ENCODE measurements around the gene OTOGL.
"Not testable (repeated sequence)": the region's sequence is repeated elsewhere in the genome, so short reads cannot be mapped to it uniquely, and the experiment has no call there.

OTOGL gene

DNA sequence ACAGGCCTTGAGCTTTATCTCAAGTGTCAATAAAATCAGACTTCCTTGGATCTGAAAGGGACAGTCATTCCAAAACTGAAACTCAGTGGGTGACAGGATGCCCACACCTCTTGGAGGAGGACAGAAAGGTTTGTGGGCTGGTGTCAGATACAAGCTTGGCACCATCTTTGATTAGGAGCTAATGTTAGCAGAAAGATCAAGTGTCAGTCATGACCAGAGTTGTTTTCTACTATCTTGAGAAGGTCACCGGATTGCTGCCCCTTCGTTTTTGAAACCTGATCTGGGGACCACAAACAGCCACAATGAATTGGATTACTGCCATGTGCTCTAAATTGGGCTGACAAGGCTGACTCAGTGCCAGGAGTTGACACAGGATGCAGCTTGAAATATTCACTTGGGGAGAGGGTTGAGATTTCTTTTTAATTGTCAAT, 88.3 kb downstream of the OTOGL start:
- no peak for DNase-seq

DNA sequence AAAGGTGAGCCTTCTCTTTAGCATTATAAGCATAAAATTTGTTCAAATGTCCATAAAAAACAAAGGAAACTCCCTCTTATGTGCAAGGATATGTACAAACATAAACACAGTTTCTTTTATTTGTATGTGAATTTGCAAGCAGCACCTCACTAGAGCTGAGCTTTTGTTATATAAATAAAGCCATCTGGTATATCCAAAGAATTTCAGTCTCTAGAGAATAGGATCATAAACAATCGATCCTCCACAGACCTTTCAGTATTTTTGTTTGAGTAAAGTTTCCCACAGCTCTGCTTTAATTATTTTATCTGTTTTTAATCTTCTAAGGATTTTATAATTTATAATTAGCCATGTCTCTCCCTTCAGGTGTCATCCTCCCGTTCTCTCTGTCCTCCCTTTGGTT, 89.2 kb downstream of the OTOGL start:
- DNase-seq, result no peak

DNA sequence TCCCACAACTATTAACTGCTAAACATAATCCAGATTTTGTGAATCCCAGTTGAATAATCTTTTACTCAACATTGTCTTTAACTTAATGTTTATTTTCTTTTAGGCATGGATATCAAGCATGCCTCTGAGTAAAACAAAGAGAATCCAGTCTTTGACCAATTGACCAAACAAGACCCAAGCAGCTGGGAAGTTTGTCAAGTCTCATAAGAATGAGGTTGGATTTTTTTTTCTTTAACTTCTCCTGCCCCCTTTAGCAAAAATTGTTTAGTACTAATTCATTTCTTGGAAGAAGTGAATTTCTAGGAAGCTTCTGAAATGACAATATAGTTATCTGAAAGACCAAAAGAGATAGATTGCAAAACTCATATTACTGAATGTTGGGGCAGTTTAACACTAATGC, 89.9 kb downstream of the OTOGL start:
- no peak for DNase-seq

DNA sequence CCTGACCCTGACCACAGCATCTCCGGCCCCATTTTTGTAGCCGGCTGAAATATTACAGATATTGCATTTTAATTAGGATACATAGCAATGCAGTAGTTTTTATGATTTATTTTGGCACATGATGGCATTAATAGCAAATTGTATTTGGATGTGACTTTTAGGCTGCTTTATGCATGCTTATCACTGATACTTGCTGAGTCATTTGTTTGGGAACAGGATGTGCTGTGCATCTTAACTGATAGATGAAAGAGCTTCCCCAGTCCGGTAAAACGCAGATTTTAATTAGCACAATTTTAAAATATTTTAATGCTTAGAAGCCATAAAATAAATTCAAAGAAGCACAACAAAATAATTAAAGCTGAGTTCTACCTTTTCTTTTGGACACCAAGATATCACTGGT, 90.7 kb downstream of the OTOGL start:
- no peak for DNase-seq

DNA sequence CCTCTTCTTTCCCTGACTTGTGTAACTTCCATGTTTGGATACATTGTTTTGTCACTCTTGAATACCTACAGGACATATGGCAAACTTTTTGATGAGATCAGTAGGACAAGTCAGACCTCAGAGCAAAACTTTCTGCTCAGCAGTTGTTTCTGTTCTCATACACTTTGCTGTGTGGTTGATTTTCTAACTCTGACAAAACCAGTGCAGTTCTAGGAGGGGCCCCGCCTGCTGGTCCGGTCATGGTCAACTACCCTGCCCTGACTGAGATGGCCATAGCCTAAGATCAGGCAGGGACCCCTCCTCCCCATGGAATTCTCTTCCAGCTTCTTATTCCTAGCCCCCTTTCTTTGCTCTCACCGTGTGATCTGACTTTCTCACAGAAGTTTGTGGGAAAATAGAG, 92.8 kb downstream of the OTOGL start:
- no peak for DNase-seq

DNA sequence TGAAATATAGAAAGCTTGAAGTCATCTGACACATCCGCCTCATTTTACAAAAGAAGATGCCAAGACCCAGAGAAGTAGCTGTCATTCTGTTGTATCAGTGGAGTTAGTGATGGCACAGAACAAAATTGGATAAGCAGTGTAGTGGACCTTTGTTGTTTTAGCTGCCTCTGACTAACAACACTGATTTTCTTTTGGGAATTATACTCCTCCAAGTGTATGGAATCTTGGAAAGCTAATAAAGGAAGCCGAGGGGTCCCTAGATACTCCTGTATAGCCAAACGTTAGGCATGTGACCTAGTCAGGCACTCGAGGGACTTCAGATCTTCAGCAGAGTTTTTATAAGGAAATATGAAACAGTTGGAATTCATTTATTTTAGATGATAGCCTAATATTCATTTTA, 94.5 kb downstream of the OTOGL start:
- DNase-seq, result no peak

DNA sequence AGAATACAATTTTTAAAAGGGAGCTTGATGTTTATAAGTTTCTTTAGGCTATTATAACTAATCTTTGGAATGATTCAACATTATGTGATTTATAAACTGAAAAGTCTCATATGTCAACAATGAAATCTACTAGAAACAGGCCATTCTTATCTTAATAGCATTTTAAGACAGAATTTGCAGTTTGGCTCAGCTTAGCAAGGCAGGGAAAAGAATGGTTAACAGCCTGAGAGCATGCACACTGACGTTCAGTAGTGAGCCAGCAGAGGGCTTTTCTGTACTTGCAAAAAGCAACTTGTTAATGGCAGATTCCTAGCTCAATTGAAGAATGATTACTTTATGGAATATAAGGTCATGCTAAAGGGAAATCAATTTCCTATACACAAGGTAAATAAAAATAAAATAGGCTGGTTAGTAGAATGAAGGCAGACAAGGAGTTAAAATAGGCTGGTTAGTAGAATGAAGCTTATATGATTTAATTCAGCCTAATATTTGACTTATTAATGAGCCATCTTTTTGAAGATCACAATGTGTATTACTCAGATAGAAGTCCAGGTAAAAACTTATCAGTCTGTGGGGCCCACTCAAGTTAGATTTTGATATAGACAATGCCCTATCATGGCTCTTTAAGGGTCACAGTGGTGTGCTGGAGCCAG, 95.9 kb downstream of the OTOGL start:
- DNase-seq, result no peak

DNA sequence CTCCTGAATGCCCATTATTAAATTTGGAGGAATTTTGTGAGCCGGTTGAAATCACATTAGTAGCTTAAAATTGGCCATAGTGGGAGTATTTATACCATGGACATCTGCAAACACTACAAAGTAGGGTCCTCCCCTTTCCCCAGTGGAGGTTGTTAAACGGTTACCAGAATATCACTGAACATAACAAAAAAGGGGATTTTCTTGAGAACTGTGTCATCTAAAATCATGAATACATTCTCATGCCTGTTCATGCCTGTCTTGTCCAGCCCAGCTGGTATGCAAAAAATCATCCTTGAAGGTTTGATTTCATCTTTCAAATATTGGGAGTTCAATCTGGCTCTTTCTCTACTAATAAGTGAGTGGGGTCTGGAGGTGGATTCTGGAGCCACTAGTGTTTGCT, 96.4 kb downstream of the OTOGL start:
- DNase-seq, result no peak

DNA sequence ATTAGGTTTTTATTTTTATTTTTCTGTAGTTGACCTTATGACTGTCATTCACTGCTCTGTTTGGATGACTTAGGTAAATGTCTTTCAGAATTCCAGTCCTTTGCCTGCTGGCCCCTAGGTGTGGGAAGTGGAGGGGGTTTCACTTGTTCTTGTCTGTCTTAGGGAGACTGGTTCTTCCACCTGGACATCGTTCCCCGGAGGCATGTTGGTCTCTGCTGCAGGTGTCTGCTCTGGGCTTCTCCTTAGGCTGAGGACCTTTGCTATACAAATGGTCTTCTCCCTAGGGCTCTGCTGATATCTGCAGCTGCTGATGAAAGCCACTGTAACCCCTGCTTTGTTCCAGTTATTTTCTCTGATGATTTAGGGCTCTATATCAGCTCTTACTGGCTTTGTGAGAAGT, 97.1 kb downstream of the OTOGL start:
- DNase-seq, result no peak

DNA sequence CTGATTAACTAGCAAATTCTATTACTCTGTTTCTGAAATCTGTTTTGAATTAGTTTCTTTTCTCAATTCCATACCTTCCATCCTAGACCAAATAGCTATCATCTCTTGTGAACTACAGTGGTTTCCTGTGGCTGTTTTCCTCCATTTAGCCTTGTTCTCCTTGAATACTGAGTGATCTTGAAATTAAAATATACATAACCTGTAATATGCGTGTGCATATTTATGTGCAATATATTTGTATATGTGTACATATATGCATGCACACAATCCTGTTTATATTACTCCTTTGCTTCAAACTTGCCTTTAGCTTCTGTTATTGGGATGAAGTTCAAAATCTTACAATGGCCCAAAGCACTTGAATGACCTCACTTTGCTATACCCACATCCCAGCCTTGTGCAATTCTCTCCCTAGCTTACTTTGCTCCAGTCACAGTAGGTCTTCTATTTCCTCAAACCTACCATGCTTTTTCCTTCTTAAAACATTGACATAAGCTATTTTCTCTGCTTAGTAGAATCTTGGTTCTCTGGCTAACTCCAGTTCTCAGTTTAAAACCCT, 99.5 kb downstream of the OTOGL start:
- no peak for DNase-seq

DNA sequence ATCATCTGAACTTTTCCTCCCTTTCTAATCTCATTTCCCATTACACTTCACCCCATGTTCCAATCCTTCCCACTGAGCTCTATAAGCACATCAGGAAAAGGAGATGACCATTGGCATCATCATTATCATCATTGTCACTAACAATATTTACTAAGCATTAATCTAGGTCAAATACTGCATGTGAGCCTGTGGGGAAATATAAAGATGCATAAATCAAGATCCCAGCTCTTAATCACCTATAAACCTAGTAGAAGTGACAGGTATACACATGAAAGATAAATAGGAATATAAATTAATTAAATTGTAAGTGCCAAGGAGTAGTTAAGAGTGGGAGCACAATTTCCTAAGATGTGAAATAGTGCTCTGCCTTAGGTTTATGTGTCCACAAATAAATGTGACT, 100.6 kb downstream of the OTOGL start:
- DNase-seq, result no peak

DNA sequence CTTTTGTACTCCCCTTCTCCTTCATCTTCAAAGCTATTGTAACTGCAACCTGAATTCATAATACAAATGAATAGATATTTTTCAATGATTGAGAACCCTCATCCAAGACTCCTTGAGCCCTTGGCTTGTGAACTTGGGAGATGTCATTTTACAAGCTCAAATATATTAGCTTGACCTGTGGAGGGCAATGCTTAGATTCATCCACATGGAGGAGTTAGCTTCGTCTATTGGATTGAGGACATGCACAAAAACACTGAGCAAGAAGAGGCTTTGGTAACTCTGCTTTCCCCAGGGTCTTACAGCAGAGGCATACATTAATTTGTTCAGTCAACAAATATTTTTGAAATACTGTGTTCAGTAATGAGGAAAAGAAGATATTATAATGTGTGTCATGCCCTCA, 101.1 kb downstream of the OTOGL start:
- DNase-seq, result no peak

DNA sequence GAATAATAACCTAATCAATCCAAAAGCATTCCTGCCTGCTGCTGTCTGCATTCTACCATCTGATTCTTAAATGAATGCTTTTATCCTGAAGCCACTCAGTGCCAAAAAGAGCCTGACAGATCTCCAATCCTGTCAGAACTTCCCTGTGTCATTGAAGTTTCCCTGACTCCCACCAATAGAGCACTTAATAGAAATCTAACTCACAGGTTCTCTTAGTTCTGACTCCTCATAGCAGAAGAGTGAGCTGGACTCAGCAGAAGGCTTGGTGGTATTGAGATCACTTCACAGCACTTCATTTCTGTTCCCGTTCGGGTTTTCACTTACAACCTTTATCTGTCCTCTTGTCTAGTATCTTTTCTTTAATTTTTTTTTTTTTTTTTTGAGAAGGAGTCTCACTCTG, 102.6 kb downstream of the OTOGL start:
- DNase-seq, result no peak

DNA sequence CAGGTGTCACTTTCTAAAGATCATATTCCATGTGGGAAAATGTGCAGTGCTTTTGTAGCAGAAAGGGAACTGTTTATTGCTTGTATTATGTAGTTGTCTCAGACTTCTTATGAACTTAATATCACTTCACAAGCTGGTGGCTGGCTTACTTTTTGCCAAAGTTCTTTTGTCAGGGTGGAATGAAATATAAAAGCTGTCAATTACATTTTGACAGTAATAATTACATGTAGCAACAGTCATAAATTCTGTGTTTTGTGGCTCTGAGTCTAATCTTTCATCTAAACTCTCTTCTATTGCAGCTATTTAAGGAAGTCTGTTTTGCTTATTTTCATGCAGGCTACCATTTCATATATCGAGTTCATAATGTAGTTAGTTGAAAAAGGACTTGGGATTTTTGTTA, 106.6 kb downstream of the OTOGL start:
- DNase-seq, result no peak

DNA sequence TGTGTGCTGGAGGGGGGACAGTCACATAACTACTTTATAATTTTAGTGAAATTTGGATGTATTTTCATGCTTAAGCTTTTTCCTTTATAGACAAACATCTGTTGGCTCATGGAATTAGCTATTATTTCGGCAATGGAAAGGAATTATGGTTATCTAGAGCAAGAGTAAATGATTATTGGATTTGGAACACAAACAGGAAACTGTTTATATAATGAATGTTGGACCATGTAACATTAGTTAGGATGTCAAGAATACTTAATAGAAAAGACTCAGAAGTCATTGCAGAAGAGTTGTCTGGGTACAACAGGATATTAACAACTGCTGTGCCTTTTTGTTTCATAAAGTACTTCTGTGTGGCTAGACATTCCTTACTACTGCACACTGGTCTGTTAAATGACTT, 108.7 kb downstream of the OTOGL start:
- no peak for DNase-seq

DNA sequence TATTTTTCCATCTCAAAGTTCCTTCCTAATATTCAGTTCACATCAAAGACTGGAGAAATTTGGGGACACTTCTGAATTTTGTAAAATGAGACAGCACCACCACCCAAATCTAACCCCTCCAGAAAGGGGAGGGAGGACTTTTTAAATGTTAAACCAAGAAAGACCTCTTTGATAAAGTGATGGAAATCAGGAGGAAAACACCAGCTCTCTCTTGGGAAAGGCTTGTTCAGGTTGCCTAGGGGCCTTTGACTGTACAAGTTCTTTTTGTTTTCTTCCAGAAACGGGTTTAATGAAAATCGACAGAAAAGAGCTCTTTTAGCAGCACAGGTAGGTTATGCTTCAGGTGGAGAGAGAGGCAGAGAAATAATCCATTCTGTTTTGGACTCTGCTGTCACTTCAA, 112.3 kb downstream of the OTOGL start:
- no peak for DNase-seq

DNA sequence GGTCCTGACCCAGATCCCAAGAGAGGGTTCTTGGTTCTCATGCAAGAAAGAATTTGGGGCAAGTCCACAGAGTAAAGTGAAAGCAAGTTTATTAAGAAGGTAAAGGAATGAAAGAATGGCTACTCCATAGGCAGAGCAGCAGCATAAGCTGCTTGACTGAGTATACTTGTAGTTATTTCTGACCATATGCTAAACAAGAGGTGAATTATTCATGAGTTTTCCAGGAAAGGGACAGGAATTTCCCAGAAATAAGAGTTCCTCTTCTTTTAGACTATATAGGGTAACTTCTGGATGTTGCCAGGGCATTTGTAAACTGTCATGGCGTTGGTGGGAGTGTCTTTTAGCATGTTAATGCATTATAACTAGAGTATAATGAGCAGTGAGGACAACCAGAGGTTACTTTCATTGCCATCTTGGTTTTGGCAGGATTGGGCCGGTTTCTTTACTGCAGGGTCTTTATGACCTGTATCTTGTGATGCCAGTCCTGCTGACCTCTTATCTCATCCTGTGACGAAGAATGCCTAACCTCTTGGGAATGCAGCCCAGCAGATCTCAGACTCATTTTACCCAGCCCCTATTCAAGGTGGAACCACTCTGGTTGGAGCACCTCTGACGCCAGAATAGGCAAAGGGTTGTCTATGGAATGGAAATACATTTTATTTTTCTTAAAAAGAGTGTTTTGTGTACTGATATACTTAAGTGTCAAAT, 113.8 kb downstream of the OTOGL start:
- no peak for DNase-seq

DNA sequence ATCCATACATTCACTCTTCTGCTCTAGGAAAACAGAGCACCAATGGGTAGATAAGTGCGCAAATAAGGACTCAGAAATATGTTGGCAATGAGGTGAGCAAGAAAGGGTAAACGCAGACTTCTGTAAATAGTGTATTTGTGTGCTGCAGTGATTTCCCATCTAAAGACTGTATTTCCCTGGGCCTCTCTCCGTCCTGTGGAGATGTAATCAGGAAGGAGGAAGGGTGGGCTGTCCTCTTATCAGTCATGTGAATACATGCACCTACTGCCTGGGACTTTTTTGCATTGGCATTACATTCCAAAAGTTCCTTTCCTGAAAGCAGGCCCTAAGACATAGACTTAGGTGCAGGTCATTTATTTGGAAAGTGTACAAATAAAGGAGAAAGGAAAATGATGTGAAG, 114.5 kb downstream of the OTOGL start:
- no peak for DNase-seq

DNA sequence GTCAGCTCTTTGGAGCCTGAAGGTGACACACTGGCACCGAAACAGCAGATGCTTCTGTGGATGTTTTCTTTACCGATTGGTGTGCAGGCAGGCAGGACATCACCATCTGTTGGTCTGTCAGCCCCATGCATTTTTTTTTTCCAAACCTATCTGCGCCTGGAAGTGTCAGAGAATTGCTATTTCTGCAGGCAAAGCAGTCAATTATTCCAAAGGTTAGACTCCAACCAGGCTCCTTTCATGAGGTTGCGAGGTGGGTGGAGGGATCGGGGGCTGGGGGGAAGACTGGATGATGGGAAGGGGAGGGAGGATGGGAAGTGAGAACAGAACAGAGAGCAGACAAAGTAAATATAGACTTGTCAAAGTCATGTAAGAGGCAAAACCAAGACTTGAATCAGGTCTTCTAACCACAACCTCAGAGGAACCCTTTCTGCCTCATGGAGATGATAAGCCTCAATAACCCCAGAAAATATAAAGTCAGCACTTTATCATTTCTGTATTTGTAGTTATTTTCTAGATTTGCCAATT, 117.7 kb downstream of the OTOGL start:
- DNase-seq, result no peak

DNA sequence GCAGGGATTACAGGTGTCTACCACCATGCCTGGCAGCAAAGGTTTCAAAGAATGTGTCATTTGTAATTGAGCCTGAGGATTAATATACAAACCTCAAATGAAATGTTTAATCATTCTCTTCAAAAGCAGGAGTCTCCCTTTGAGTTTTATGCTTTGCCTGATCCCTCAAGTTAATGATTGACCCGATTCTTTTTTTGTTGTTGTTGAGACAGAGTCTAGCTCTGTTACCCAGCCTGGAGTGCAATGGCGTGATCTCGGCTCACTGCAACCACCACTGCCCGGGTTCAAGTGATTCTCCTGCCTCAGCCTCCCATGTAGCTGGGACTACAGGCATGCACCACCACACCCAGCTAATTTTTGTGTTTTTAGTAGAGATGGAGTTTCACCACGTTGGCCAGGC, 119.6 kb downstream of the OTOGL start:
- not testable (repeated sequence) for DNase-seq

DNA sequence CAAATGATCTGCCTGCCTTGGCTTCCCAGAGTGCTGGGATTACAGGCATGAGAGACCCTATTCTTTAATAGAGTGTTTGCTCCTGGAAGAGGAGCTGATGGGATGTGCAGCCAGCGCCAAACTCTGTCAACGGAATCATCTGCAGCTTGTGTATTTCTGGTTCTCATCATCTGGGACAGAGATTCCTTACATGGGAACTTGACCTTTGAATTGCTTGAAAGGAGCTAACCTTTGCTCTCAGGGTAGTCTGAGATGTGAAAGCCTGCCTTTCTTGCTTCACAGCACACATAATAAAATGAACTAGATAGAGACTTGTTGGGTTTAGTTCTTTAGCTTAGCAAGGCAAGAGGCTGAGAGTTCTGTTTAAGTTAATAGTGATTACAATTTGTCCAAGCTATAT, 120.0 kb downstream of the OTOGL start:
- no peak for DNase-seq

DNA sequence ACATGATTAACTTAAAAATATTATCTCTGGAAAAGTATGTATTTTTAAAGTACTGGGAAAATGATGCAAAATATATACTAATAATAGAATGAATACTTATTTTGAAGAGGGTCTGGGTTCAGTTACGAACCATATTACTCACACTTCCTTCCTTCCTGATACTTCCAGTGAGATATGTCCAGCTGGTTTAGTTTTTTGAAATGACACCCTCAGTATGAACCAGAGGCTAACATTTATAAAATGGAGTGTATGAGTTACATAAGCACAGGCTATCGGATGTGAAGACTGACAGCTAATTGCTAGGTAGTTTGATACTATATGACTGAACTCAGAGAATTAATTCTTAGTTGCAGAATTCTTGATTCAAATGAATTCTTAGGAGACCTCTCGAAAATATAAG, 122.9 kb downstream of the OTOGL start:
- no peak for DNase-seq

DNA sequence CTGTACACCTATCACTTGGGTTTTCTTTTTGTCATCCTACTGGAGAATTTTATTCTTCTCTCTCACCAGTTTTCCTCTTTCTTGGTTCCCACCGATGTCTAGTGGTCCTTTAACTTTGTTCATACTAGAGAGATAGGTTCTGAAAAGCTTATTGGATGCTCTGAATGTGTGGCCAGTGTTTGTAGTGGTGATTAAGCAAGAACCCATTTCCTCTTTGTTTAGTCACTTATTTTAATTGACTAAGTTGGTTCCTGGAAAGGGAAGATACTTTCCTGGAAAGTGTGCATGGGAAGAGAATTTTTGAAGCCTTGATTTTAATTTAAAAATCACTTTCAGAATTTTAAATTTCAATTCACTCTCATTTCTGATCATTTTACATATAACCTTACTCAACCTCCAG, 127.2 kb downstream of the OTOGL start:
- DNase-seq, result no peak

DNA sequence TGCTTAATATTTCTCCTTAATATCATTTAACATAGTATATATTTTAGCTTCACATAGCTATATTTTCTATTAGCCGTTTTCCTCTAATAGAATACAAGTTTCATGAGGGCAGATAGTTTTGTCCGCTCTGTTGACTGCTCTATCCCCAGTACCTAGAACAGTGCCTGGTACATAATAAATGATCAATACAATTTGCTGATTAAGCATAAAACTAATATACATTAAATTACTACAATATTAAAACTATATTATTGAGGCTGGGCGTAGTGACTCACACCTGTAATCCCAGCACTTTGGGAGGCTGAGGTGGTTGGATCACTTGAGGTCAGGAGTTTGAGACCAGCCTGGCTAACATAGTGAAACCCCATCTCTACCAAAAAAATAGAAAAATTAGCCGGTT, 128.6 kb downstream of the OTOGL start:
- not testable (repeated sequence) for DNase-seq

DNA sequence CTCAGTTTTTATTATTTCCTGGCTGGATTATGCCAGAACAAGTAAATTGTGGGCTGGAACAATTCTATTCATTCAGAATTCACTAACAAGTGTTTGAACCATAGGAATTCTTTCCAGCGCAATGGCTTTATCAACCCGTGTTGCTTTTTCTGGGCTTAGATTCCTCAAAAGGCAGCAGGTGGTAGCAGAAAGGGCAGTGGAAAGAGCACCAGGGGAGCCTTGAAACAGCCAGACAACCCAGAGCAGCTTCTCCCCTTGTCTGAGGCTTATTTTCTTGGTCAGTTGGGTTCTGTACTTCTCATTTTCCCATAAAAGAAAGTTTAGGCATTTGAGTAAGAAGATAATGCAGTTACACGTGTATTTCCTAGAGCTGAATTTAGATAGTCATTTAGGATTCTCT, 130.7 kb downstream of the OTOGL start:
- no peak for DNase-seq
